ENCODE results near the gene NR1I3. TPM values are rescaled to one million over a fixed set of nuclear protein-coding genes. Genes with fewer than 3 reads are reported as not detected.
"Not testable (repeated sequence)": the region's sequence is repeated elsewhere in the genome, so short reads cannot be mapped to it uniquely, and the experiment has no call there.

Gene NR1I3
- total RNA-seq, 2 donors from 2014 or later: not detected

DNA sequence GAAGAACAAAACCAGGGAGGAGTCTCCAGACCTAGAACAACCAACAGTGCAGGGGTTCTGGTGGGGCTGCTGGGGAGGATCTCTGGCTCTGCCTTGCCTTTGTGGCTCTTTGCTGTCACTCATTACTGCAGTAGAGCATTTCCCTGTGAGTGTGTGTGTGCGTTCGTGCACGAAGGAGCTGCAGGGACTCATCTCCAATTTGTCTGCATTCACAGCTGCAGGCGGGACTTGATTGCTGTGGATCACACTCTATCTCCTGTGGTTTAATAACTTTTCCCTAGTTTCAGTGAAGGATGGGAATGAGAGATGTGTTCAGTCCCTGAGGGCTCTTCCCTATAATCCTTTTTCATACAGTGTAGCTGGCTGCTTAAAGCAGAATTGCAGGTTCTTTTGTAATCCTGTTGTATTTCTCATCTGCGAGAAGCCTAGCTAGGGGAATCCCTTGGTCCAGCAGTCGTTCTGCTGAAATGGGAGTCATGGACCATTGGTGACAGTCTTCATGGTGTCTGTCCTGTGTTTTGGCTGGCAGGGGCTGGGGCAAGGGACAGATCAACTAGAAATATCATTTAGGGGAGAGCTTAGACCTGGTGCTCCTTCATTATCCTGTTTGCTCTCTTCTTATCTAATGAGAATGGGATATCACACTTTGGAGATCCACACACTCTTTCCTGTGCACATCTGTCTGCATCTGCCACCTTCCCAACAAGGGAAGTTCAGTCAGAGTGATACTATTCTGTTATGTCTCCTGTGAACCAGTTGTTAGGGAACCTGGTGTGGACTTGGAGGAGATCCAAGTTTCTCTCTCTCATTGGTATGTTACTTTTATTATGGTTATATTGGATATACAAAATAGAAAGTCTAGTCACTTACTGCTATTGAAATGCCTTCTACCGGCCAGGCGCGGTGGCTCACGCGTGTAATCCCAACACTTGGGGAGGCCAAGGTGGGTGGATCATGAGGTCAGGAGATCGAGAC, 23.5 kb upstream of the NR1I3 start:
- DNase-seq (ENCODE audit: low spot score): no peak
- Histone ChIP-seq H3K4me3 (no peak overlapping the region), H3K9me3 (peaks cover 0 to 12% of the 10 kb centered on the region in 2 donors), H3K27ac (no peak overlapping the region), H3K4me1 (peaks cover 0 to 9% of the 10 kb centered on the region in 2 donors), H3K27me3 (no peaks in the 10 kb centered on the region), H3K36me3 (no peaks in the 10 kb centered on the region)
- TF ChIP-seq, protein P1, sequence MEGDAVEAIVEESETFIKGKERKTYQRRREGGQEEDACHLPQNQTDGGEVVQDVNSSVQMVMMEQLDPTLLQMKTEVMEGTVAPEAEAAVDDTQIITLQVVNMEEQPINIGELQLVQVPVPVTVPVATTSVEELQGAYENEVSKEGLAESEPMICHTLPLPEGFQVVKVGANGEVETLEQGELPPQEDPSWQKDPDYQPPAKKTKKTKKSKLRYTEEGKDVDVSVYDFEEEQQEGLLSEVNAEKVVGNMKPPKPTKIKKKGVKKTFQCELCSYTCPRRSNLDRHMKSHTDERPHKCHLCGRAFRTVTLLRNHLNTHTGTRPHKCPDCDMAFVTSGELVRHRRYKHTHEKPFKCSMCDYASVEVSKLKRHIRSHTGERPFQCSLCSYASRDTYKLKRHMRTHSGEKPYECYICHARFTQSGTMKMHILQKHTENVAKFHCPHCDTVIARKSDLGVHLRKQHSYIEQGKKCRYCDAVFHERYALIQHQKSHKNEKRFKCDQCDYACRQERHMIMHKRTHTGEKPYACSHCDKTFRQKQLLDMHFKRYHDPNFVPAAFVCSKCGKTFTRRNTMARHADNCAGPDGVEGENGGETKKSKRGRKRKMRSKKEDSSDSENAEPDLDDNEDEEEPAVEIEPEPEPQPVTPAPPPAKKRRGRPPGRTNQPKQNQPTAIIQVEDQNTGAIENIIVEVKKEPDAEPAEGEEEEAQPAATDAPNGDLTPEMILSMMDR (IDR thresholded peaks at IDR 0.05): no peak

DNA sequence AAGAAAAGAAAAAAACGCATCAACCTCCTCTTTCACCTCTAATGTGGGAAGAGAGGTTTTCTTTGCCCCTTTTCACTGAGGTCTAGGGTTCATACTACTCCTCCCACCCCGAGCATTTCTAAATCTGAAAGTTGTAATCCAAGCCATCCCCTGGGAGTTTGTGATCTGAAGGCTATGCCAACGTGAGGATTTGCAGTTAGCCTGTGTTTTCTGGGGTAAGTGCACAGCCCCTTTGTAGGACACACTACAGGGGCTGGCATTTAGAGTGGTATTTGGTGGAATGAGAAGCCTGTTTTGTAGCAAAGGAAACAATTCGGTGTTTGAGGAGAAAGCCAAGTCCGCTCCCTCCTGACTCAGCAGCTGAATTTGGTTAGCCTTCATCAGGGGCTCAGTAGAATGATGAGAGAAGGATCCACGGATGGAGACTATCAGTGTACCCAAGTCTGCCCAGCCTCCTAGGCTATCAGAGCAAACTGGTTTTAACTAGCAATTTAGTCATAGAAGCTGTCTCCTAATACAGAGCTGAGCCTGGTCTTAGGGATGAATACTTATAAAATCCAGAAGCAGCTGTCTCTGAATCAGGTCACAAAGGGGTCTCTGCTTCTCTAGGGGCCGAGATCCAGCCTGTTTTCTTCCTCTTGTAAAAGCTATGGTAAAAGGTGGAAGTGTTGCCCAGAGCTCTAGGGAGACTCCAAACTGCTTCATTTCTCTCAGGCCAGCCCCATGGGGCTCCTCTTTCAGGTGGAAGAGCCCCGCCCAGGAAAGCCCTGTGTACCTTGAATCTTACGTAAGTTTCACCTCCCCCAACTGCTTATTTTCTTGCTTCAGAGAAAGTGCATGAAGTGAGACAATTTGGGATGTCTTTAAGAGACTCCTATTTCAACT, 22.6 kb upstream of the NR1I3 start:
- H3K4me3 ChIP-seq: no peak overlapping the region
- peaks cover 0 to 14% of the 10 kb centered on the region in 2 donors for H3K9me3 ChIP-seq
- TF ChIP-seq, protein P1 (IDR thresholded peaks at IDR 0.05): no peak
- no peaks in the 10 kb centered on the region for H3K27me3 ChIP-seq
- H3K4me1 ChIP-seq: peaks cover 0 to 9% of the 10 kb centered on the region in 2 donors
- no peaks in the 10 kb centered on the region for H3K36me3 ChIP-seq
- no peak for DNase-seq (ENCODE audit: low spot score)
- no peak overlapping the region for H3K27ac ChIP-seq

DNA sequence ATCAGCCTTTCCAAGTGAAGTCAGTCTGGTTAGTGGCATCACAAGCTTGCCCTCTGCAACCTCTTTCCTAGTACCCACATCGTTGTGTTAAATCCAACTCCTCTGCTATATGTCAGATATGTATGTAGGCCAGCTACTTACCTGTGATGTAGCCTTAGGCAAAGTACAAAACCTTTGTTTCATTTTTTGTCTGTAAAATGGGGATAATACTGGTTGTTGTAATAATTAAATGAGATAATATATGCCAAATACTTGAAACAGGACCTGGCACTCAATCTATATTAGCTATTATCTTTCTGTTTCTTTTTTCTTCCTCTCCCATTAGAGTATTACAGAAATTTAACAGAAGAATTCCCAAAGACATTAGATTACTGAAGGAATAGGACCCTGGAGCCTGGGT, 21.8 kb upstream of the NR1I3 start:
- TF ChIP-seq, protein P1 (IDR thresholded peaks at IDR 0.05): no peak
- H3K9me3 ChIP-seq: peaks cover 0 to 14% of the 10 kb centered on the region in 2 donors
- H3K4me1 ChIP-seq: peaks cover 0 to 9% of the 10 kb centered on the region in 2 donors
- H3K27me3 ChIP-seq: no peaks in the 10 kb centered on the region
- H3K4me3 ChIP-seq: no peak overlapping the region
- DNase-seq (ENCODE audit: low spot score): no peak
- H3K27ac ChIP-seq: no peak overlapping the region
- no peaks in the 10 kb centered on the region for H3K36me3 ChIP-seq

DNA sequence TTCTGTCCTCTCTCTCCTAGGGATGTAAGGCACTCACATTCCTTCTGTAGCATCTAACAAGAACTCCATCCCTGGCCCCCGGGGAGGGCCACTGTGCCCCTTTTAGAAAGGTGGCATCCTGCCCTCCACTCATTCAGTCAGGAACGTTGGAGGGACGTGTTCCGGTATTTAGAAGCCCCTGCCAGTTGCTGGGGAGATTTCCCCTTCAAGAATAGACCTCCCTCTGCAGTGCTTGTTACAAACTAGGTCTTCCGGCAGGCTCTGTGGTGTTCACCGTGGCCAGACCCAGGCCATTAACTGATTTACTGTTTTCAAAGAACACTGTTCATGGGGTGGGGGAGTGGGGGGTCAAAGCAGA, 21.3 kb upstream of the NR1I3 start:
- TF ChIP-seq, protein P1 (IDR thresholded peaks at IDR 0.05): no peak
- H3K4me1 ChIP-seq: peaks cover 0 to 9% of the 10 kb centered on the region in 2 donors
- no peaks in the 10 kb centered on the region for H3K36me3 ChIP-seq
- no peak overlapping the region for H3K27ac ChIP-seq
- peaks cover 0 to 14% of the 10 kb centered on the region in 2 donors for H3K9me3 ChIP-seq
- H3K27me3 ChIP-seq: no peaks in the 10 kb centered on the region
- no peak overlapping the region for H3K4me3 ChIP-seq
- no peak for DNase-seq (ENCODE audit: low spot score)

DNA sequence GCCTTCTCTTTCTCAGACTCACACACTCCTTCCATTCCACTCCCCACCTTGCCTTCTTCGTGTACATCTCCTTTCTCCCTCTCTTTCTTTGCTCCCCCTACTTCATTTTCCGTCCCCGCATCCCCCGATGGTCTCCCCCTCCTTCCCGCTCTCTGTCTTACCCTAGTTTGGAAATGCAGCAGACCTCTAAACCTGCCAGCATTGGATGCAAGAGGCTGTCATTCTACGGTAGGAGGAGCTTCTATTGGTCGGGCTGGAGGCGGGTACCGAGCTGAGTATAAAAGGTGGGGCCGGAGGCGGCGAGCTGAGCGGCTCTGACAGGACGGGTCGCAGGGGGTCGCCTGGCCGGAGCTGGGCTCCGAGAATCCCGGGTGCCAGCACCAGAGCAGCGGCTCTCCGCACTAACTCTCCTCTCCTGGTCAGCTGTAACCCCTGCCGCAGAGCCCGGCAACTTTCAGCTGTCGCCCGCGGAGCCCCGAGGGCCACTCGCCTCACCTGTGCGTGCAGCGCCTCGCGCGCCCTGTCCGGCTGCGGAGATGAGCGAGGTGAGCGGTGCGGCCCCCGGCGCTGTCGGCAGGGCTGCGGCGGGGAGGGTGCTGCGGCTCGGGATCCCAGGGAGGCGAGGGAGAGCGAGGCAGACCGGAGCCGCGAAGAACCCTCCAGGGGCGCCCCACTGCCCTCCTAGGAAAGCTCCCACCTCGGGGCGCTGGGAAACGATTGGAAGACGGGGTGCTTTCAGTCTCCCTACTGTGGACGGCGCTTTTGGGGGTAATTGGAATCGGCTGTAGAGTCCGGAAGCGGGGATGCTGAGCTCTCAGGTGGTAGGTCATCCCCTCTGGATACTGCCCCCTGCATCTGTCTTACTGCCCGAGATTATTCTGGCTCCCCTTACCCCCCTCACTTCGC, 20.7 kb upstream of the NR1I3 start, which contains the start of gene PCP4L1:
Gene PCP4L1 (plus strand): TSS at position 307 of the 906 bp plus-strand sequence. CDS start 230 bp downstream, at position 537.
- Histone ChIP-seq H3K4me1 (peaks cover 0 to 9% of the 10 kb centered on the region in 2 donors), H3K4me3 (peak within 1 kb of the TSS; percentile 32 to 51), H3K36me3 (no peaks in the 10 kb centered on the region), H3K9me3 (peaks cover 0 to 14% of the 10 kb centered on the region in 2 donors), H3K27ac (no peak within 1 kb of the TSS), H3K27me3 (no peaks in the 10 kb centered on the region)
- DNase-seq (ENCODE audit: low spot score): no peak
- TF ChIP-seq, protein P1 (IDR thresholded peaks at IDR 0.05): no peak

DNA sequence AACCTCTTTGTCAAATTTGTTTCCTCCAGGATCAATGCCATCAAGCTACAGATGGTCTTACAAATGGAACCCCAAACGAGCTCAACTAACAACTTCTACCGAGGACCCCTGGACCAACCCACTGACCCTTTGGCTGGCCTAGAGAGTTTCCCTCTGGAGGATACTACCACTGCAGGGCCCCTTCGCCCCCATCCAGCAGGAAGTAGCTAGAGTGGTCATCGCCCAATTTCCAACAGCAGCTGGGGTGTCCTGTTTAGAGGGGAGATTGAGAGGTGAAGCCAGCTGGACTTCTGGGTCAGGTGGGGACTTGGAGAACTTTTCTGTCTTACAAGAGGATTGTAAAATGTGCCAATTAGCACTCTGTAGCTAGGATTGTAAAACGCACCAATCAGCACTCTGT, 19.1 kb upstream of the NR1I3 start:
- H3K27ac ChIP-seq; H3K4me1 ChIP-seq; H3K4me3 ChIP-seq; DNase-seq (ENCODE audit: low spot score); H3K36me3 ChIP-seq; H3K27me3 ChIP-seq: not testable (repeated sequence)
- peaks cover 0 to 14% of the 10 kb centered on the region in 2 donors for H3K9me3 ChIP-seq

DNA sequence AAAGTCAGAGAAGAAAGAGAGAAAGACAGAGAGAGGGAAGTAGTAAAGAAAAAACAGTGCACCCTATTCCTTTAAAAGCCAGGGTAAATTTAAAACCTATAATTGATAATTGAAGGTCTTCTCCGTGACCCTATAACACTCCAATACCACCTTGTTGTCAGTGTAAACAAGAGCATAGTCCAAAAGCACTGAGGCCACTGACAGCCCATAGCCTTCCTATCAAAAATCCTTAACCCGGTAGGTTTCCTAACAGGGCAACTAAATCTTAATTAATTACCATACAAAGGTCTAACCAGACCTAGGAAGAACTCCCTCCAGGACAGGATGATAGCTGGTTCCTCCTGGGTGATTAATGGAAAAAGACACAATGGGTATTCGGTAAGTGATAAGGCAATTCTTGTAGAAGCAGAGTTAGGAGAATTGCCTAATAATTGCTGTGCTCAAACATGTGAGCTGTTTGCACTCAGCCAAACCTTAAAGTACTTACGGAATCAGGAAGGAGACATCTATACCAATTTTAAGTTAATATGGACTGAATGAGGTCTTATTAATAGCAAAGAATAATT, 18.0 kb upstream of the NR1I3 start:
- not testable (repeated sequence) for H3K4me1 ChIP-seq; H3K27ac ChIP-seq; H3K36me3 ChIP-seq; H3K27me3 ChIP-seq; H3K4me3 ChIP-seq; DNase-seq (ENCODE audit: low spot score)
- H3K9me3 ChIP-seq: peaks cover 0 to 14% of the 10 kb centered on the region in 2 donors

All from right atrium auricular region (tissue), 2 donors.